GM21737 (cell line): ENCODE measurements around the gene ITSN2.

Source experiments
- ATAC-seq: cut with Tn5 transposase; IDR thresholded peaks from one replicate; pipeline ENCODE4 v1.9.1; 2021; ENCODE audit warnings: mild to moderate bottlenecking, moderate library complexity; ENCODE audit not compliant: unreplicated experiment

Gene ITSN2

DNA sequence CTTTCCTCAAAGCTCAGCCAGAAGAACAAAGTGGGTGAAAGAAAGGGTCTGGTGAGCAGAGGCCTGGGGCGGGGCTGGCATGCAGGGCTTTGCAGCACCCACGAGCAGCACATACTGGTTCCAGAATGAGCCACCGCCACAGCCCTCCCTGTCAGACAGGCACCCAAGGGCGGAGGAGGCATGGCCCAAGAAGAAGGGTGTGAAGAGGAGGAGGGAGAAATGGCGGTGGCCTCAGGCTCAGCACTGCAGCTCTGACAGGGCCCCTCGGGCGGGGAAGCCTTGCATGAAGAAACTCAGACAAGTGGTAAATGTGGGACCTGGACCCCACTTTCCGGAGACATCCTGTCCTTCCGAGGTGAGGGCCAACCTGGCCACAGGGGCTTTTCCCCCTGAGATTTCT is 169.8 kb downstream of the ITSN2 start:
- no peak for ATAC-seq

DNA sequence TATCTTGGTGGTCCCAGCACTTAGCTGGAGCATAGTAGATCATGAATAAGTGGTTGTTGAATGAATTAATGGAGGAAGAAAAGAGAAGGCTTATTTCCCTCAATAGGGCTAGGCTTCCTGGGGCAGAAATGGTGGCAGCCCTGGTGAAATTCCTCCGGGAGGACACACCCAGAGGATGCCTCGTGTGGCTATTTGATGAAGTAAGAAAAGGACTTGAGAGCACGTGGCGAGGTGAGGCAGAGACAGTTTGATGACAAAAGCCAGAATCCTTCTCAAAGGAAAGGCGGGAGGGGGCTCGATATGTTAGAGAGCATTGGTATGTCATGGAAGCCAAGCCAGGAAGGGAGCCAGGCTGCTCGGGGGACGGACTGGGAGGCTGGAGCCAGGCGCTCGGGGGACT is 170.8 kb downstream of the ITSN2 start:
- no peak for ATAC-seq

GRCh38 chr2:24183366-24184069 is 176.8 kb downstream of the ITSN2 start:
- ATAC-seq: no peak

GRCh38 chr2:24182507-24182906 is 177.8 kb downstream of the ITSN2 start:
- no peak for ATAC-seq

DNA sequence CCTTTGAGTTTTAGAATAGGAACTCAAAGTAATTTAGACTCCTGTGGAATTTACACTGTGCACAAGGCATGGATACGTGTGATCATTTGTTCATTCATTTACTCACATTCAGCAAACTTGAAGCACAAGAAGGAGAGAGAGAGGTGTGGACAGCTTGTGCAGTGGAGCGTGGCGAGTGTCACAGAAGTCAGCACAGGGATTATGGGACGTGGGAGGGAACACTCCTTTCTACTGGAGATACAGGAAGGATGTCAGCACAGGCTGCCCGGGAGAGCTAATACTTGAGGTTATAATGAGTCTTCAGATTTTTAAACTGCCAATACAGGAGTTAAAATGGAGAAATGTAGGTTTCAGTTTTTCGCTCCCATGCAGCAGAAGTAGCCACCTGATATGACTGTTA is 178.5 kb downstream of the ITSN2 start:
- no peak for ATAC-seq

- no peak for ATAC-seq
Measured at GRCh38 chr2:24179683-24180082, 180.7 kb downstream of the ITSN2 start.

DNA sequence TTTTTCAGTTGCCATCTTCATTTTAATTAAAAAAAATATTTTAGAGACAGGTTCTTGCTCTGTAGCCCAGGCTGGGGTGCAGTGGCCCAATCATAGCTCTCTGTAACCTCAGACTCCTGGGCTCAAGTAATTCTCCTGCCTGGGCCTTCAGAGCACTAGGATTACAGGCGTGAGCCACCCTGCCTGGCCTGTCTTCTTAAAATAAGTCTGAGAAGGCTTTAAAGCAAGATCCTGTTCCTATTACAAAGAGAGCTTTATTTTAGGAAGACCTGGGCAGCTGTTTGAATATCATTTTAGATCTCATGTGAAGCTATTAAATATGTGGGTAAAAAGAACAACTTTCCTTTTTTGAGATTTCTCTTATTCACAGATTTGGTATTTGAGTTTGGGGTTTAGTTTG is 184.0 kb downstream of the ITSN2 start:
- no peak for ATAC-seq

- ATAC-seq: no peak
Measured at GRCh38 chr2:24175631-24176187, 184.6 kb downstream of the ITSN2 start.

DNA sequence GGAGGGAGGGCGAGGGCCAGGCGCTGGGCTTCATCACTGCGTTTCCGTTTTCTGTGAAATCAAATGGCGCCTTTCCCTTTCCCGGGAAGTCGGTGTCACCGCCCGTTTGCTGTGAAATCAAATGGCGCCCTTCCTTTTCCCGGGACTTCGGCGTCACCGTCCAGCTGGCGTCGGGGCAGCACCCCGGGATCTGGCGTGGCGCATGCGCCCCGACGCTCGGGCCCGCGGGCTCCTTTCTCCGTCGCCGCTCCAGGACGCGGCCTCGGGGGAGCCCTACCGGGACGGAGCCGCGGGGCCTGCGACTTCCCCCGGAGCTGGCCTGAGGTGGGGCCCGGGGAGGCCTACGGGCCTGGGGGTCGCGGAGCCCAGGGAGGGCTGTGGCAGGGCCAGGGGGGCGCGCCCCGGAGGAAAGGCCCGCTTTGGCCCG is 185.5 kb downstream of the ITSN2 start, which contains the start of gene FAM228A:
Gene FAM228A (plus strand): TSS at position 203 of the 427 bp plus-strand sequence. CDS start 428 bp downstream, outside the sequence.
- ATAC-seq: no peak

DNA sequence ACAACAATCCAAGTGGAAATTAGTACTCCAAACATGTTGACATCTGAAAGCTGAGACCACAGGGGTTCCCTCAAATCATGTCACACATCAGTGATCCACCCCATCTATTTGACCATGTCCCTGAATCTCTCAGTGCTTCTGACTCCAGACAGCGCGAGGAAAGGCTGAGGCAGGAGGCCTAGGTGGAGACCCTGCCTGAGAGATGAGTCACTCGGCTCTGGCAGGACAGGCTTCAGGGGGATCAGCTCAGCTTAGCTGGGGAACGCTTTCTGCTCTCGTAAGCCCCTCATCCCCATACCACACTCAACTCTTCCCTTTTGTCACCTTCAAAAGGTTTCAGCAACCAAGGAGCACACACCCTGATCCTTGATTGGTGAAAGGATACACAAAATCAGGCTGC is 191.3 kb downstream of the ITSN2 start:
- ATAC-seq: no peak

DNA sequence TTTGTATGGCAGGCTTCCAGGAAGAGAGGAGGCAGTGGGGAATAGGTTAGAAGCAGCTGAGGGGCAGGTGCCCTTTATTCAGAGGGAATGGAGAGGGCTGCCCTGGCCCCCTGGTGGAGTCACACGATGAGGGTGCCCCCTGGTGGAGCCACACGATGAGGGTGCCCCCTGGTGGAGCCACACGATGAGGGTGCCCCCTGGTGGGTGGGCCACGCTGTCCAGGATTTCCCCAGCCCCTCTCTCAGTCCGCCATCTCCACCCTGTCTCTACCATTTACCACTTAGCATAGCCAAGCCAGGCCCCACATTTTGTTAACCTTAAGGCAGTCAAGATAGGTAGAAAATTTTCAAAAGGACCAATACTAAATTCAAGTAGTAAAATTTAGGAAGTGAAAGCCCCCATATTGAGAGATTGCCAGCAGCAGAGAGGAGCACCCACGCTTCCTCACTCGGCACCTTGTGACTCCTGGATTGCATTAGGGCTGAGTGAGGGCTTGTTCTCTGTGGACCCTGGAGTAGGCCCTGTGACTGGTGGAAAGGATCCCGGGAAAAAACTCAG is 195.8 kb downstream of the ITSN2 start:
- no peak for ATAC-seq

GRCh38 chr2:24163601-24164000 is 196.7 kb downstream of the ITSN2 start:
- ATAC-seq: no peak

DNA sequence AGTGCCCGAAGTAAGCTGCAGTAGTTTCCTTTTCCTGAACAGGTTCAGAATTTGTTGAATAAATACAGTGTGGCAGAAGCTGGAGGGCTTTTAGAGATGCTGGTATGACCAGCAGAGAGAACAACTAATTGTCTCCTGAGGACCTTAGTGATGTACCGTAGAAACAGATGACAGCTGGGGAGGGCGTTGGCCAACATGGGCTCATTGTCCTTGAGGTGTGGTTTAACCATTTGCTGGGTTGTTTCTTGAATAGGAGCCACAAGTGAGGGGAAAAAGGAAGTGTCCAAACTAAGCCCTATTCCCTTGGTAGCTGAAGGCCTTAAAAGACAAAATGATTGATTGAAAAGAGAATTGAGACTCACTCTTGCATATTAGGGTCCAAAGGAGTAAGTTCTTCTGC is 197.2 kb downstream of the ITSN2 start:
- no peak for ATAC-seq

DNA sequence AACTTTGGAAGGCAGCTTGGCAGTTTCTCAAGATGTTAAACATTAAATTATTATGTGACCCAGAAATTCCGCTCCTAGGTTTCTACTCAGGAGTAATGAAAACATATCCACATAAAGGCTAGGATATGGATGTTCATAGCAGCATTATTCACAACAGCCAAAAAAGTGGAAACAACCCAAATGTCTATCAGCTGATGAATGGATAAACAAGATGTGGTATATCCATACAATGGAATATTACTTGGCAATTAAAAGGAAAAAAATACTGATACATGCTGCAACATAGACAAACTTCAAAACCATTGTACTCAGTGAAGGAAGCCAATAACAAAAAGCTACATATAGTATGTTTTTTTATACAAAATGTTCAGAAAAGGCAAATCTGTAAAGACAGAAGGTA is 197.8 kb downstream of the ITSN2 start:
- ATAC-seq: no peak

- no peak for ATAC-seq
Measured at GRCh38 chr2:24160761-24161160, 199.6 kb downstream of the ITSN2 start.

- ATAC-seq: no peak
Measured at GRCh38 chr2:24159708-24160107, 200.6 kb downstream of the ITSN2 start.

GRCh38 chr2:24158131-24158530 is 202.2 kb downstream of the ITSN2 start:
- ATAC-seq: no peak

- no peak for ATAC-seq
Measured at GRCh38 chr2:24153478-24153877, 206.9 kb downstream of the ITSN2 start.
